GM18498 (cell line): ENCODE measurements around the gene PODN.

Experiments
- ATAC-seq: cut with Tn5 transposase; IDR thresholded peaks from one replicate; pipeline ENCODE4 v1.9.1; 2021; ENCODE audit warnings: mild to moderate bottlenecking, moderate library complexity; ENCODE audit not compliant: unreplicated experiment

Gene PODN

DNA sequence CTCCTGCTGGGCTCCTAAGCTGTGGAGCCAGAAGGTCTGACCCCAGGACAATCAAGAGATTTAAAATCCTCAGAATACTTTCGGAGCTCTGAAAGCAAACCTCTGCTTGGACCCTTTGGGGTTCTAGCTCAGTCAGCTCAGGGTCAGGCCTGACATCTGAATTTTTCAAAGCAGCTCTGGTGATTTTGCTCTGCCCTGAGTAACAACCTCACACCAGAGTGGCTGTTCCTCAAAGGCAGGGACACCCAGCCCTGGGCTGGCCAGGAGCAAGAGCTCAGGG, 68.5 kb downstream of the PODN start:
- no peak for ATAC-seq

- no peak for ATAC-seq
These were observed 69.0 kb downstream of the PODN start for GRCh38 chr1:53130878-53131589.

- ATAC-seq, result no peak
These were observed 69.6 kb downstream of the PODN start for GRCh38 chr1:53131590-53131938.

DNA sequence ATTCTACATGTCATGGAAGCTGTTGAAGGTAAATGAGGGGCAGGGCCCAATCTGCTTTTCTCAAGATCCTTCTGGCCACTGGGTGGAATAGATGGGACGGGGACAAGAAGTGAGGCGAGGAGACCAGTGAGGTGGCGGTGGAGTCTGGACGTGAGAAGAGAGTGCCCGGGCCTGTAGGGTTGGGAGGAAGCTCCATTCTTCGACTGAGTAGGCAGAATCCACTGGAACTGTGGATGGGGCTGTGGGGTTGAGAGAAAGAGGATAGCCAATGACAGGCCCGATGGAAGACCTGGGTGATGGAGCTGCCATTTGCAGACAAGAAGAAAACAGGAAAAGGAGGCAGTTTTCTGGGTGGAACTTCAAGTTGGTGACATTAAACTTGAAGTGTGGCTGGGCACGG, 70.2 kb downstream of the PODN start:
- no peak for ATAC-seq

DNA sequence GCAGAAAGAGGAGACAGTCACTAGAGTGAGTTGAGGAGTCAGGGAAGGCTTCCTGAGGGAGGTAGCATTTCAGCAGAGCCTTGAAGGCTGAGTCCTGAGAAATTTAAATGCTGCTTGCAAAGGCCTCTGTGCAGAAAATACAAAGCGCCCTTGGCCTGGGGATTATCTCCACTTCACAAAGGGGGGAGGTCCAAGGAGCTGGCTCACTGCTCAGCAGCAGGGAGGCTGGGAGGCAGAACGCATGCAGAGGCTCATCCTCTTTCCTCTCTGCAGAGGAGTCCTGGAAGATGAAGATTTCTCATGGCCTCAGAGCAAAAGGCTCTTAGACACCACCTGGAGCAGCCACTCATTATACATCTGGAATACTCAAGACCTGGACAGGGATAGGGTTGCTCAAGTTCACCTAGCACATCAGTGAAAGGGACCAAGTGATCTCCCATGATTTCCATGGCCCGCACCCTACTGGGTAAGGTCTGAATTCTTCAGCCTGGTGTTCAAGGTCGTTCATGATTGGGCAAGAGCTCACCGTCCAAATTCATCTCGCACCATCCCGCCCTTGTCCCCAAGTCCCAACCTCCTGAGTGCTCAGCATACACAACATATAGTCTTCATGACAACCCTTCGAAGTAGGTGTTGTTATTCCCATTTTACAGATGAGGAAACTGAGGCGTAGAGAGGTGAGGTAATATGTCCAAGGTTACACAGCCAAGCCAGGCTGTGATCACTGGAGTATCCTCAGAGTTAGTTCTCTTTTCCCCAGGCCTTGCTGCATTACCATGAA, 71.4 kb downstream of the PODN start:
- no peak for ATAC-seq

DNA sequence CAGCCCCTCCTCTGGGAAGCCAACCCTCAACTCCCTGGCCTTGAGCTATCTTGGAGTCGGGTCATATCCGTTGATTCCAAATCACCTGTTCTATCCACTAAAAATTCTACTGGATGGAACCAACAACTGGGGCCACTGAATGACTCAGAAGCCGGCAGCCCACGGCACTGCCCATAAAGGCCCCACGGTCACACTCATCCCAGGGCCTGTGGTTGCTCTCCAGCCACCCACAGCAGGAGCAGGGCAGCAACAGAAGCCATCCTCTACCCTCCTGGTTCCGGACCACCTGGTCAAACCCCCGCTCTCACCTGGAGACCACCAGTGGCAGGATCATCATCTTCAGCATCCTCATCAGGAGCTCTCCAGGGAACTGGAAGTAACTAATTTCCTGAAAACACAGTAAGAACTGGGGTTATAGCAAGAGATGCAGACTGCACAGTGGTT, 72.1 kb downstream of the PODN start:
- ATAC-seq, result no peak
